CD4-positive, alpha-beta T cell treated with Interleukin-12 subunit alpha and Interleukin-12 subunit beta, for 1 hour (primary cell): ENCODE data around the gene PRDM5.

Experiments used
- DNase-seq: peaks from one replicate; pipeline ENCODE4 v3.0.0-alpha.2; 2020

The PRDM5 gene

DNA sequence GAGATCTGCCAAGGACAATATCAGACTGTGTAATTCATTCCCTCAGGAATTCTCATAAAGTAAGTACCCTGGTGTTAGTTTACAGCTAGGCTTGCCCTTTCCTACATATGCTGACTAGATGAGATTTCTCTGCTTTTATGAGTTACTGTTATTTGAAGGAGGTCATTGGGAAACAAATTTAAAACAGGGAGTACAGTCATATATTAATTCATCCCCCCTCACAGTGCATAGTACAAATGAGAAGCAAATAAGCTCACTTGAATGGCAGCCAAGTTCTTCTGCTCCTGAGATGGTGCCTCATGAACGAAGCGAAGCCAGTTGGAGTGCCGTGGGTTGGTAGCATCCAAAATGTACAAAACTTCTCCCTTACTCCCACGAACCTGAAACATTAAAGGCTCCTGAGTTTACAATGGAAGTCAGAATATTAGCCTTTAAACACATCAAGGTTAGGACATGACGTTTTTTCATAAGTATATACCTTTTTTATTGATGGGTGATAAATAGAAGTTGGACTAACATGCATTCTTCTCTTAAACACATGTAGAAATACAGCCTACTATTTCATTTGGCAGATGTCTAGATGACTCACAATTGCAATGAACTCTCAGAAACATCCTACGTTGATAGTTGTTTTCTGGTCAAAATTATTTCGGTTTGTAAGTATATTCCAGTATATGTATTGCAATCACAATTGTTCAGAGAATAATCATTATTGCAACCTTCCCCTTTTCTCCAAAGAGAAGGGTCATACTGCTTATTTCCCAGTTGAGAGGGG, 69.2 kb downstream of the PRDM5 start:
- DNase-seq = no peak

DNA sequence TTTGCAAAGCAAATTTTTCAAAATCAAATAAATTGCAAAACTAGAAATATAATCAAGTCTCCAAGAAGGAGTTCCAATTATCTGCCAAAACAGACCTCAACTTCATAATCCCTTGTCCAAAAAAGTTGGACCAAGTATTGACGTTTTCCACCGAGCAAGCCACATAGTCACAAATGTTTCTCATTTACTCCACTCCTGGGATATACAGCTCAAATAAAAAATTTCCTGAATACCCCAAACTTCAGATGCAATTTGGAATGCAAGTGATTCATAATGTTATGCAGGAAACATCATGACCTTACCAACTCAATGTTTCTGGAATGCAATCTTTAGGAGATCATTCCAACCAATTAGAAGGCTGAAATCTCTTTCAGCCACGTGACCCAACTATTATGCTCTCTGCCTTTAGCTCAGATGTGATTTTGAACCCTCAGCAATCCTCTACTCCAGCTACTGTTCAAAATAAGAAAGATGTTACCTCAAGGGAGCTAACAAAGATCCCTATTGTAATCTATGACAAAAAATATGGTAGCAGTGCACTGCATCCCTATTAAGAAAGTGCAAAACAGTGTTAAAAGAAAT, 72.4 kb downstream of the PRDM5 start:
- DNase-seq = no peak

DNA sequence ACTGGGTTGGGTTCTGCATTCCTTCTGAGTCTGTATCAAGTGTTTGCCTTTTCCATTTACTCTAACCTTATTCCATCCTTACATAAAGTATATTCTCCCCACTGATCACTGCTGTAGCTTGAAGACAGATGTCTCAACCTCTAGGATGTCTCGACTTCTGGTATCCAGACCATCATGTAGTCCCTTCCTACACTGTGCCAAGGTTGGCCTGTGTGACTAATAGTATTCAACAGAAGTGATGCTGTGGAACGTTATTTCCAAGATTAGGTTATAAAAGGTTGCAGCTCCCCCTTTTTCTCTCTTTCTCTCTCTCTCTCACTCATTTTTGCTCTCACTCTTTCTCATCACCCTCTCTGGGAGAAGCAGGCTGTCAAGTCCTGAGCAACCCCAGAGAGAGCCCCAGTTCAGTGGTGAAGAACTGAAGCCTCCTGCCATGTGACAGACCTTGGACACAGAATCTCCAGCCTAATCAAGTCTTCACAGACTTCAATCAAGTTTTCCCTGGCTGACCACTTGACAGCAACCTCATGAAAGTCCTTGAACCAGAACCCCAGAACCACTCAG, 75.4 kb downstream of the PRDM5 start:
- no peak for DNase-seq

DNA sequence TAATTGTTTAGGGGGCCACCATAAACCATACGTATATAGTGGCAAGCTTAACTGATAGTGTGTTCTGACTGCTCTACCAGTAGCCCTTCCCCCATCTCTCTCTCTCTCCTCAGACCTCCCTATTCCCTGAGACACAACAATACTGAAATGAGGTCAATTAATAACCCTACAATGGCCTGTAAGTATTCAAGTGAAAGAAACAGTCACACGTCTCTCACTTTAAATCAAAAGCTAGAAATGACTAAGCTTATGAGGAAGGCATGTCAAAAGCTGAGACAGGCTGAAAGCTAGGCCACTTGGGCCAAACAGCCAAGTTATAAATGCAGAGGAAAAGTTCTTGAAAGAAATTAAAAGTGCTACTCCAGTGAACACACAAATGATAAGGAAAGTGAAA, 78.0 kb downstream of the PRDM5 start:
- no peak for DNase-seq

DNA sequence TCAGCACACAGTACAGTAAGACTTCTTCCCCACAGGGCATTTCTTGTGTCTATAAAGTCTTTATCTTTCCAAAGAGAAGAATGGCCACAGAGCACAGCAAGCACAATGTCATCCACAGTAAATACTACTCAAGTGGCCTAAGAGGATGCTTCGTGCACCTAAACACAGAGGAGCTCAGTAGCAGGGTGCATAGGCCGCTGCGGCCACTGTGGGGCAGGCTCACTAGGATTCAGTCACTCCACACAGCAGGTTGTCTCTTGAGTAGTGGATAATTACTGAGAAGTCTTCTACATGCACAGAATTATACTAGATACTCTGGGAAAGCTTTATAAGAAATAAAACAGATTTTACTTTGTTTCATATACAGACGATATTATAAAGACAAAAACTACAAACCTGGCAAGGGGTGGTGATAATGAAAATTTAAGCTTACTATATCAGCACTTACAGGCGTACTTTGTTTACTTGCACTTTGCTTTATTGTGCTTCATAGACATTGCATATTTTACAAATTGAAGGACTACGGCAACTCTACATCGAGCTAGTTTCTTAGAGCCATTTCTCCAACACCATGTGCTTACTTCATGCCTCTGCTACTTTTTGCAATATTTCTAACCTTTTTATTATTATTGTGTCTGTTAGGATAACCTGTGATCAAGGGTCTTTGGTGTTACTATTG, 78.5 kb downstream of the PRDM5 start:
- DNase-seq = no peak

DNA sequence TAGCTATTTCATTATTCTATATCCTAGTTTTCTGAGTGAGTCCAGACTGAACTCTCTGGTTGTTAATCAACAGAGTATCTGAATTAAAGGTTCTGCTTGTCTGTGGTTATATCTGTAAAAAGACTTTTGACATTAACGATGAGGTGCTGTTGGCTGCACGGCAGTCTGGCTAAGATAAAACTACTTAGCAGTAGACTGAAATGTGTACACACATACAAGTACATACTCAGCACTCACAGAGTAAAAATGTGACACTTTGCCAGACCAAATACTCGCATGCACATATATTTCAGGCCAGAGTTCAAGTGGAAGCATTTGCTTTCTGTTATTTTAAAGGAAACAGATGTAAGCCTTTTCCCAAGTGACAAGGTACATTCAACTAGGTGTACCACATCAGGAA, 80.5 kb downstream of the PRDM5 start:
- DNase-seq = no peak

GRCh38 chr4:120841580-120841979, 80.9 kb downstream of the PRDM5 start:
- no peak for DNase-seq

GRCh38 chr4:120839974-120840751, 82.4 kb downstream of the PRDM5 start:
- no peak for DNase-seq

DNA sequence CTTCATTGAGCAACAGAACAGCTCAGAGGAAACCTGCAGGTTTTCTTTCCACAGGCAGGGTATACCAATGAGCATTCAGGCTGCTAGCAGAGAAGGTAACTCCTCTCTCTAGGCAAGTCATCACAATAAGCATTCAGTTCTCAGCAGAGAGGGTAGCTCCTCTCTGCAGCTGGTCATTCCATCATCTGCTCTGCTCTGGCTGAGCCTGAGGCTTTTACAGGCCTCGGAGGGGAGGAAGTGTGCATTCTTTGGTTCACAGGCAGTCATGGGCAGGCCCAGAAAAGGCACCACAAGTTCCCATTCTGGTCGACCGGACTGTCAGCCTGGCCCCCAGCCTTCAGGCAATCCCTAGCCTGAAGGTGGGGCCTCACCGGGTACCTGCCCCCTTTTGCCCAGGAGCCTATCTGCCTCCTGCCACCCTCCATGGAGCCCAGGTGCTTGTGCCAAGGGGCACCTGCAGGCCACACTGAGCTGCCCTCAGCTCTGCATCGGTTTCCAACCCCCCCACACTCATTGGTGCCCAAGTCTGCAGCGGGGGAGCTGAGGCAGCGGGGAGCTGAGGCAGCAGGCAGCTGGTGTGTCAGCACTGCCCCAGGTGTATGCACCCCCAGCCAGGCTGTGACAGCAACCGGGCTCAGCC, 83.1 kb downstream of the PRDM5 start:
- DNase-seq = no peak

DNA sequence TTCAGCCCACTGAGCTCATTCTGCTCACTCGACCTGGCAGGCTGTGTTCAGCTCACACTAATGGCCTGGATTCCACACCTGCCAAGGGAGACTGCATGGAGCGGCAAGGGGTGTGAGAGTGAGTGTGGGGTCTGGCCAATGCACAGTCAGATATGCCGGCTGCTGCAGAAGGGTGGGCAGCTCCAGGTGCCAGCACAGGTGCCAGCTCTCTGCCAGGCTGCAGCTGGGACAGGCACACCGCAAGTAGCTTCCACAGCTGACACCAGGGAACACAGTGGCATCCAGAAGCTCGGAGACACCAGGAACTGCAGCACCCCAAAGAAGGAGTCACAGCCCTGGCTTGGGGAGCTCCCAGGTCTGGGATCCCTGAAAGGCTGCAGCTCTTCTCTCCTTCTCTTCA, 83.7 kb downstream of the PRDM5 start:
- no peak for DNase-seq

DNA sequence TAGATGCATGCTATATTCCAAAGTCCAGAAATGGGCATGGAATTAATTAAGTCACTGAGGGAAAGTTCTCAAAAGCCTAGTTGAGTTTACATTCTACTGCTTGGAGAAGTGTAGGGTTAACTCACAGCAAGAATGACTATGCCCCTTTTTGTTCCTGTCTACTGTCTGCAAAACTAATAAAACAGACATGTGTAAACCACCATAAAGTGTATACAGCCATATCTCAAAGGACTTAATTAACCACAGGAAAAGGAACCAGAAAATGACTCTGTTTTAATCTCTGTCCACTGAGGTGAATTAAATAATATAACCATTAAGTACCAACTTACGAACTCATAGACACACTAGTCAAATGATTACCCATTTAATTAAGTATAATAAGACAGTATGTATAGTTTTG, 84.9 kb downstream of the PRDM5 start:
- no peak for DNase-seq

- no peak for DNase-seq
Observed at GRCh38 chr4:120835342-120835741, 87.2 kb downstream of the PRDM5 start.

GRCh38 chr4:120830204-120830603, 92.3 kb downstream of the PRDM5 start:
- DNase-seq = no peak

GRCh38 chr4:120829113-120829831, 93.3 kb downstream of the PRDM5 start:
- no peak for DNase-seq

- DNase-seq = no peak
Observed at GRCh38 chr4:120826853-120827252, 95.7 kb downstream of the PRDM5 start.

DNA sequence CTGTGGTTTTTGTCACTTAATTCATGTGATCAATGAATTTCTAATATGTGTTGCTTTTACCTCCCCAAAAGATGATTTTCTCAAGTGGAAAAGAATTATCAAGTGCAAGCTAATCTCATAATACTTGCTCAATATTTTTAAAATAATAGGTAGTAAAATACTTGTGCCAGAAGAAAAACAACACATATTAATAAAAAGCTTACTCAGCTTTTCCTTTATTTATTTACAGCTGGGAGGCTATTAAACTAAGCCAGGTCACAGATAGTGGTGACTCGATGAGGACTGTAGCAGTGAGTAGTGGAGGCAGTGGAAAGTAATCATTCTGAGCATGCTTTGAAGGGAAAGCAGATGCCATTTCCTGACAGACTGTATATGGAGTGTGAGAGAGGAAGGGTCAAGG, 96.1 kb downstream of the PRDM5 start:
- no peak for DNase-seq

- no peak for DNase-seq
Observed at GRCh38 chr4:120824946-120825345, 97.6 kb downstream of the PRDM5 start.

DNA sequence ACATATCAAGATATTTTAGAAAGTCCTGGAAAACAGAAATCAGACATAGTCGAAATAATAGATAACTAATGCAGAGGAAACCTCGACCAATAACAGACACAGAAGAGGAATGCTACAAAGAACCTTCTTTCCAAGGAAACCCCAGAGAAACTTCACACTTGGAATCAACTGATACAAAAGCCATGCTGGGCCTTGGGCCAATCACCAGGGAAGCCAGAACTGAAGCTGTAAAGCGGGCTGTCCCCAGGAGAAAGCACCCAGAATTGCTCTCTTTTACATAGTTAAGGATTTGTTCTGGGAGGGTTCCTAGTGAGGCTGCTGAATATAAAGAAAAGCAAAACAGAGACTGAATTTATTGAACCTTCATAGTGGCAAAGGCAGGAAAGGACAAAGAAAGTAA, 100.5 kb downstream of the PRDM5 start:
- DNase-seq = no peak

GRCh38 chr4:120821029-120821428, 101.5 kb downstream of the PRDM5 start:
- no peak for DNase-seq

DNA sequence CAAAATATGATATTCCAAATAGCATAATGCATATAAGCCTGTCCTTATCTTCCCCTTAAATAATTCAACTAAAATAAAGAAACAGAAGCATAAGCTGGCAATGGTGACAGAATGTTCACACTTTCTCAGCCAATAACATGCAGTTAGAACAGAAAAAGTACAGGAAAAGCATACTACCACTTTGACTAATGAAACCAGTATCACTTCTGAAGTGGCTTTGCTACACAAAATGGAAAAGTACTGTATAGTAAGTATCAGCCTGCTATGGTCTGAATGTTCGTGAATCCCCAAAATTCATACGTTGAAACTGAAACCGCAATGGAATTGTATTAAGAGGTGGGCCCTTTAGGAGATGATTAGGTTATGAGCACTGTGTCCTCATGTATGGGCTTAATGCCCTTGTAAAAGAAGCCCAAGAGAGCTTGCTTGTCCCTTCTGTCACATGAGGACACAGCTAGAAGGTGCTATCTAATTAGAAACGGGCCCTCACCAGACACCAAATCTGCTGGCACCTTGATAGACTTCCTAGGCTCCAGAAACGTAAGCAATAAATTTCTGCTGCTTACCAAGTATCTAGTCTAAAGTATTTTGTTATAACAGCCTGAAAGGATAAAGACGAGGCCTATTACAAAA, 102.6 kb downstream of the PRDM5 start:
- DNase-seq = no peak

DNA sequence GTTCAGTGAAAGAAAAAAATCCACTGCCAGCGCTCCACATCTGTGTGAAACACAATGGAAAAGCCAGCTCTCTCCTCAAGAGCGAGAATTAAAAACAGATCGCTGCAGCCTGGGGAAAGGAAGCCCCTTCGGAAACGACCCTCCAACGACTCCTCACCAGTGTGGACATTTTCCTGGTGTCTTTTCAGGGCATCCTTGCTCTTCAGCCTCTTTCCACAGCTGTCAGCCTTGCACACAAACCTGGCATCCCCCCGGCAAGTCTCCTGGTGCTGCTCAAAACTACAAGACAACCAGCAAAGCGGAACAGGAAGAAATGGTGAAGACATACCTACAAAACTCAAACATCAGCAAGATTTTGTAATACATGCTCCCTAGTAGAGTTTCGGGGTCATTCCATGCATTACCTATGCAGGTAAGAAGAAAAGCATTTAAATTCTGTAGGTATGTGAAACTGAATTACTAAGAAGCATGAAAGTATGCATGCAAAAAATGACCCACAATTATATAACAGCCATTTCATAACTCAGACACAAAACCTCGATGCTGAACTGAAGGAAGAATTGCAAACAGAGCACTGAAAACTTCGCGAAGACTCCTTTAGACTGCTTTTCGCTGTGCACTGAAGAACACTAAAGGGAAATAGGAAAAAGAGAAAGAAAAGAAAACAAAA, 106.1 kb downstream of the PRDM5 start:
- no peak for DNase-seq
